ENCODE measurements around the gene RPS16. TPM values are rescaled to one million over a fixed set of nuclear protein-coding genes. Genes with fewer than 3 reads are reported as not detected.

The RPS16 gene
- total and polyA plus RNA-seq, 2 of the 13 experiments (the other 11 are each of a cell fraction or from before 2014, with no cell fraction given) = 488 to 2,583 TPM

- no peak; the same call in 1 of the 2 replicates for TF ChIP-seq ZNF552 (CRISPR knock-in tag; IDR thresholded peaks at IDR 0.05; ENCODE audit: borderline replicate concordance)
- TF ChIP-seq ZNF746 (CRISPR knock-in tag; IDR thresholded peaks at IDR 0.05) = peak; percentile 21
- TF ChIP-seq ZNF30 (CRISPR knock-in tag; IDR thresholded peaks at IDR 0.05) = no peak
- TF ChIP-seq MIXL1 (CRISPR knock-in tag; IDR thresholded peaks at IDR 0.05) = peak; percentile 69; the same call in 1 of the 2 replicates
- peak; percentile 60 for TF ChIP-seq E2F5 (CRISPR knock-in tag; conservative IDR thresholded peaks at IDR 0.05)
- no peak for TF ChIP-seq SMARCE1 (IDR thresholded peaks at IDR 0.05; ENCODE audit: borderline replicate concordance)
- no peak for TF ChIP-seq ZNF564 (CRISPR knock-in tag; IDR thresholded peaks at IDR 0.05)
- no peak for TF ChIP-seq ZNF296 (CRISPR knock-in tag; conservative IDR thresholded peaks at IDR 0.05)
- TF ChIP-seq ZNF749 (CRISPR knock-in tag; IDR thresholded peaks at IDR 0.05; ENCODE audit: borderline replicate concordance) = no peak
- TF ChIP-seq HNF4G (IDR thresholded peaks at IDR 0.05; ENCODE audit: borderline replicate concordance, low read depth, low read length) = peak; percentile 38; the same call in 1 of the 2 replicates
- no peak for TF ChIP-seq HNF4G (CRISPR knock-in tag; IDR thresholded peaks at IDR 0.05; ENCODE audit: borderline replicate concordance, low read depth)
- TF ChIP-seq ZNF224 (CRISPR knock-in tag; IDR thresholded peaks at IDR 0.05) = no peak
- TF ChIP-seq SALL1 (CRISPR knock-in tag; IDR thresholded peaks at IDR 0.05) = peak; percentile 52
- TF ChIP-seq KLF9 (CRISPR knock-in tag; IDR thresholded peaks at IDR 0.05; ENCODE audit: low read depth) = peak; percentile 82
- no peak for TF ChIP-seq ZNF577 (CRISPR knock-in tag; IDR thresholded peaks at IDR 0.05; ENCODE audit: borderline replicate concordance, low read depth)
- TF ChIP-seq CSRNP2 (CRISPR knock-in tag; conservative IDR thresholded peaks at IDR 0.05; ENCODE audit: low read depth) = no peak
- 0 out of 2 replicates have a peak, but pooled peaks have one; percentile 43 for TF ChIP-seq FOXK2 (IDR thresholded peaks at IDR 0.05)
- TF ChIP-seq ZMAT5 (CRISPR knock-in tag; IDR thresholded peaks at IDR 0.05; ENCODE audit: borderline replicate concordance, low read depth) = no peak
- TF ChIP-seq SMC3 (IDR thresholded peaks at IDR 0.05; ENCODE audit: low read length) = peak; percentile 24; the same call in 1 of the 2 replicates
- TF ChIP-seq ZNF772 (CRISPR knock-in tag; IDR thresholded peaks at IDR 0.05) = no peak
- no peak for TF ChIP-seq ZNF280D (CRISPR knock-in tag; IDR thresholded peaks at IDR 0.05)
- no peak for TF ChIP-seq ZBTB26 (CRISPR knock-in tag; IDR thresholded peaks at IDR 0.05; ENCODE audit: borderline replicate concordance)
- TF ChIP-seq DNMT3B (CRISPR knock-in tag; conservative IDR thresholded peaks at IDR 0.05) = no peak
- TF ChIP-seq TRIM24 (CRISPR knock-in tag; IDR thresholded peaks at IDR 0.05) = no peak
Observed at GRCh38 chr19:39412100-39412866, 23.5 kb downstream of the RPS16 start, which contains the start of gene PLEKHG2 (continued).

Measured in HepG2 (cell line).